KG1 (cell line): ENCODE data around the gene WWTR1.

ENCODE experiments used
- DNase-seq: peaks from one replicate; lab custom pipeline; 2025; lab: John Stamatoyannopoulos, UW

The WWTR1 gene

DNA sequence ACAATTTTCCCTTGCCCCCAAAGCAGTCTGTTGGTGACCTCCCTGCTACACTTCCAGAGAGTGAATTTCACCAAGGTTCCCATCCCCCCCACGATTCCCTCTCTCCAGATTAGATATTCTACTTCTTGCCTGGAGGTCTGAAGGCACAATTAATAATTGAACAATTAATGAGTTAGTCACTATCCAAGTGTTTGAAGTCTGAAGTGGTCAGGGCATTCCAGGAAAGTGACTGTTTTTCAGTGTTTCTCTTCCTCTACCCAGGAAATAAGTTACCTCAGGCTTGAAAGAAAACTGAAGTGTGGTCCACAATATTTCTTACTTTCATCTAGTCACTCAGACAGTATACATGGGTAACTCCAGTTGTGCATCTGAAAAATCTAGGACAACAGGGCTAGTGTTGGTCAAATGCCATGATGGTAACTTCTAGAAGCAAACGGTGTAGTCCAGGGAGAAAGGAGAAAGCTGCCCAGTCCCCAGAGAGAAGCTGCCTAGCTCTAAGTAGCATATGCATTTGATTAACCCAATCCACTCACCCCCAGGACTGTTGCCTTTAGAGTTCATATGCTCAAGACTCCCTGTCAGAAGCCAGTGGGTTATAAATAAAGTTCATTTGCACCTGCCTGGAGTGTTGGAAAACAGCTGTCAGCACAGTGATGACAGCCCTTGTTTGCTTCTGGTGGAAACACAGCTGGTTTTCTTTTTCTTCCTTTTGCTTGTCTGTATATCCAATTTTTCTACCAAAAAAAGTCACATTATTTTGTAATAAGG is 185.6 kb downstream of the WWTR1 start:
- DNase-seq: no peak

DNA sequence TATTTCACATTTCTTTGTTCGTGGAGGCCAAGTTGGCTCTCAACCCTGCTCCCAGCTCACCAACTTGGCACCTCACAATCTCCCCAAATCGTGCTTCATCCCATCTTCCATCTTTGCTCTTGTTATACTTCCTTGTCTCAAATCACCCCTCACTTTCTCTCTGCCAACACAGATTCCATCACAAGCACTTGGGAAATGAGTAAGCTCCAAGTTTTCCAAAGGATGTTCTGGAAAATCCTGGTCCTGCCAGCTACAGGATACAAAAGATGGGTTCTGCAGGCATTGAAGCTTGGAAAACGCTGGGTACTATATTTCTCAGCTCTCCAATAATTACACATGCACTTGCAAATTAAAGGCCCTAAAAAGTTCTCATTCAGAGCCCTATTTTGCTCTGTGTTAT is 187.4 kb downstream of the WWTR1 start:
- DNase-seq: no peak

DNA sequence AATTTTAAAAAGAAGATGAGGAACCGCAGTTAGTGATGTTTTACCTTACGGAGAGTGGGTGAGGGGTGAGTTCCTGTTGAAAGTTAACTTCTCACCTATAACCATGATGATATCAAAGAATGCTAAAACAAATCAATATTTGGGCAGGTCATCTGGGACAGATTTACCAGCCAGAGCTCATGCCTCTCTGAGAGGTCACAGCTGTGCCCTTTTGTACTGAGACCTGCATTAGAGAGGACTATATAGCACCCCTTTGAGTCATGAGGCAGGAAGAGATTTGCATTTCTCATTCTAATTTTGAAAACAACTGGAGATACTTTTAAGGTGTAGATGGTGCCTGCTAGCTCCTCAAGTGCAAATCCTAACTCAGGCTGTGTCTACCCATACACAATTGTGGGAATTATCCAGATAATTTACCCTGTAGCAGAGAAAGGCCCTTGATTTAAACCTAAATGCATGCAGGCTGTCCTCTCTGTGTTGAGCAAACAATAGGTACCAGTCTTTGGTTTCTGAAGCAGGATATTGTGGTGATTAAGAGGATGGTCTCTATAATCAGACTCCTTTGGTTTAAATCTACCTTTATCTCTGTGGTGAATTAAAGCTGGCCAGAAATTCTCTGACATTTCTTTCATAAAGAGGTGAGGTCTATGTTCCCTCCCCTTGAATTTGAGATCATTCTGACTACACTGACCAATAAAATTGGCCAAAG is 189.2 kb downstream of the WWTR1 start:
- no peak for DNase-seq
